ENCODE results near the gene RUNX1.
A peak's percentile ranks its signal among the peaks of the same experiment; 100 is the strongest.
"Not testable (repeated sequence)": the region's sequence is repeated elsewhere in the genome, so short reads cannot be mapped to it uniquely, and the experiment has no call there.

The RUNX1 gene

GRCh38 chr21:34818662-34819158 lies 230.4 kb downstream of the RUNX1 start:
- no peak for DNase-seq

- no peak for DNase-seq
Observed at GRCh38 chr21:34817821-34818661, 231.1 kb downstream of the RUNX1 start.

GRCh38 chr21:34815831-34816705 lies 233.0 kb downstream of the RUNX1 start:
- DNase-seq, result no peak

- no peak for DNase-seq
Observed at GRCh38 chr21:34814529-34814951, 234.6 kb downstream of the RUNX1 start.

GRCh38 chr21:34813266-34813894 lies 235.7 kb downstream of the RUNX1 start:
- no peak for DNase-seq

- DNase-seq, result peak; percentile 48
Observed at GRCh38 chr21:34812504-34813265, 236.4 kb downstream of the RUNX1 start.

- DNase-seq, result no peak
Observed at GRCh38 chr21:34811368-34811767, 237.7 kb downstream of the RUNX1 start.

GRCh38 chr21:34810786-34811185 lies 238.3 kb downstream of the RUNX1 start:
- DNase-seq, result no peak

- no peak for DNase-seq
Observed at GRCh38 chr21:34809822-34810221, 239.3 kb downstream of the RUNX1 start.

- DNase-seq, result no peak
Observed at GRCh38 chr21:34808569-34809204, 240.4 kb downstream of the RUNX1 start.

GRCh38 chr21:34807881-34808568 lies 241.1 kb downstream of the RUNX1 start:
- no peak for DNase-seq

GRCh38 chr21:34807146-34807880 lies 241.8 kb downstream of the RUNX1 start:
- no peak for DNase-seq

- DNase-seq, result no peak
Observed at GRCh38 chr21:34806423-34806822, 242.7 kb downstream of the RUNX1 start.

- DNase-seq, result no peak
Observed at GRCh38 chr21:34805157-34805556, 243.9 kb downstream of the RUNX1 start.

- DNase-seq, result not testable (repeated sequence)
Observed at GRCh38 chr21:34804584-34804983, 244.5 kb downstream of the RUNX1 start.

- DNase-seq, result no peak
Observed at GRCh38 chr21:34803782-34804370, 245.2 kb downstream of the RUNX1 start.

GRCh38 chr21:34802180-34802899 lies 246.8 kb downstream of the RUNX1 start:
- DNase-seq, result no peak

GRCh38 chr21:34801519-34802132 lies 247.5 kb downstream of the RUNX1 start:
- no peak for DNase-seq
